HepG2 (cell line): ENCODE measurements around the gene GUCY1A2. TPM values are rescaled to one million over a fixed set of nuclear protein-coding genes. Genes with fewer than 3 reads are reported as not detected.

Experiments used
- ATAC-seq: fragments of 200-7000 bp; cut with Tn5 transposase; 3 replicates; pipeline ENCODE4 v1.9.1; 2020; ENCODE audit warnings: mild to moderate bottlenecking, moderate library complexity
- BruUV-seq: library from RNA; stranded (reverse); fragments of 400-500 nt; replicated peaks from 2 replicates; lab custom pipeline; 2021; lab: Mats Ljungman, UMichigan
- CTCF ChIA-PET: fragments of 300-600 bp; formaldehyde crosslinking; extraction: SDS; loops from one replicate; lab custom pipeline; 2021; ENCODE audit warnings: low total read pairs, inconsistent platforms, low intra/inter-chr PET ratio; lab: Yijun Ruan, JAX
- POLR2A ChIA-PET: fragments of 350-600 bp; sonication (Branson Sonifier 250); formaldehyde crosslinking; loops from one replicate; lab custom pipeline; 2020; ENCODE audit warnings: antibody characterized with exemption, inconsistent platforms; lab: Yijun Ruan, JAX
- DNase-seq: peaks from one replicate; pipeline ENCODE4 v3.0.0-alpha.2; 2015; ENCODE audit warnings: low spot score
- FAIRE-seq: peaks from 3 replicates; lab custom pipeline; 2011; peaks lifted over from hg19 to GRCh38; lab: Jason Lieb, UNC
- H2AFZ ChIP-seq: one replicate; pipeline ENCODE4 v1.6.1; 2011; ENCODE audit warnings: low read length, inconsistent platforms
- H3K27ac ChIP-seq: fragments of 300-600 bp; 3 replicates; pipeline ENCODE4 v1.8.0; 2011; ENCODE audit warnings: mixed run types, mild to moderate bottlenecking, mixed read lengths, low read length, inconsistent platforms; ENCODE audit not compliant: insufficient read depth; ENCODE audit errors: extremely low read length
- H3K27me3 ChIP-seq, 2 experiments: fragments of 200-600 bp in 1 of 2; 2 replicates in 1 of 2; 3 replicates in 1 of 2; pipeline versions ENCODE4 v1.6.0 to v1.8.0; 2011; ENCODE audit warnings: low read length in 2 of 2, mild to moderate bottlenecking in 2 of 2, moderate library complexity in 2 of 2, inconsistent platforms in 1 of 2; ENCODE audit not compliant: insufficient read depth in 2 of 2, control insufficient read depth in 1 of 2
- H3K36me3 ChIP-seq, 2 experiments: fragments of 200-600 bp in 1 of 2; replicated peaks in 1 of 2; 2 replicates in 1 of 2; 3 replicates in 1 of 2; pipeline versions ENCODE4 v1.5.1 to v1.8.0; 2011; ENCODE audit warnings: low read length in 2 of 2, inconsistent platforms in 1 of 2; ENCODE audit not compliant: insufficient read depth in 2 of 2, control insufficient read depth in 1 of 2
- H3K4me1 ChIP-seq: 2 replicates; pipeline ENCODE4 v1.5.1; 2012; ENCODE audit warnings: low read length, inconsistent platforms; ENCODE audit not compliant: insufficient read depth
- H3K4me2 ChIP-seq: 2 replicates; pipeline ENCODE4 v1.6.0; 2011; ENCODE audit warnings: low read depth, low read length, inconsistent platforms
- H3K4me3 ChIP-seq, 3 experiments: fragments of 200-600 bp in 1 of 3; sonication (generic), shearing (Covaris generic) in 1 of 3; replicated peaks in 1 of 3; 2 replicates each; pipeline ENCODE4 v1.5.1; 2011 to 2016; ENCODE audit warnings: low read length in 3 of 3, inconsistent platforms in 2 of 3, low read depth in 2 of 3, mild to moderate bottlenecking in 2 of 3, control low read depth in 1 of 3, mixed read lengths in 1 of 3; ENCODE audit not compliant: insufficient read depth in 1 of 3
- H3K79me2 ChIP-seq: one replicate; pipeline ENCODE4 v1.6.1; 2011; ENCODE audit warnings: low read length, inconsistent platforms; ENCODE audit not compliant: insufficient read depth
- H3K9ac ChIP-seq: 2 replicates; pipeline ENCODE4 v1.6.0; 2011; ENCODE audit warnings: mild to moderate bottlenecking, low read depth, low read length, inconsistent platforms; ENCODE audit not compliant: insufficient read depth
- H3K9me3 ChIP-seq: 2 replicates; pipeline ENCODE4 v1.5.1; 2012; ENCODE audit warnings: mild to moderate bottlenecking, low read length
- H4K20me1 ChIP-seq: 2 replicates; pipeline ENCODE4 v1.6.0; 2011; ENCODE audit warnings: inconsistent platforms, mild to moderate bottlenecking, low read length, moderate library complexity; ENCODE audit not compliant: insufficient read depth
- DR1 ChIP-seq: sonication (generic); formaldehyde crosslinking; IDR thresholded peaks from 2 replicates; pipeline ENCODE4 v1.8.0; 2021; ENCODE audit warnings: mild to moderate bottlenecking, missing genetic modification reagents, inconsistent platforms
- RFX3 ChIP-seq: IDR thresholded peaks from 2 replicates; pipeline ENCODE4 v1.6.1; 2016; ENCODE audit warnings: missing biosample characterization, missing genetic modification reagents
- TCF12 ChIP-seq, 2 experiments: fragments of 450-650 bp in 1 of 2; sonication (generic) in 1 of 2; formaldehyde crosslinking in 1 of 2; IDR thresholded peaks; 2 replicates each; pipeline versions ENCODE4 v1.6.1 to v1.8.0; 2017 to 2022; ENCODE audit warnings: antibody characterized with exemption in 1 of 2, mild to moderate bottlenecking in 1 of 2, missing genetic modification reagents in 1 of 2, moderate library complexity in 1 of 2
- ZBTB8A ChIP-seq: sonication (generic); formaldehyde crosslinking; IDR thresholded peaks from 2 replicates; pipeline ENCODE4 v1.4.0; 2020; ENCODE audit warnings: mild to moderate bottlenecking, low read depth, missing genetic modification reagents, borderline replicate concordance
- ZNF138 ChIP-seq: sonication (generic); formaldehyde crosslinking; IDR thresholded peaks from 2 replicates; pipeline ENCODE4 v1.5.0; 2020; ENCODE audit warnings: mild to moderate bottlenecking, low read depth, missing genetic modification reagents
- ZNF3 ChIP-seq: IDR thresholded peaks from 2 replicates; pipeline ENCODE4 v1.7.0; 2017; ENCODE audit warnings: inconsistent platforms
- ZNF431 ChIP-seq: sonication (generic); formaldehyde crosslinking; IDR thresholded peaks from 2 replicates; pipeline ENCODE4 v1.9.0; 2022; ENCODE audit warnings: missing genetic modification reagents, low read depth, mild to moderate bottlenecking, borderline replicate concordance
- ZNF44 ChIP-seq: sonication (generic); formaldehyde crosslinking; IDR thresholded peaks from 2 replicates; pipeline ENCODE4 v1.5.1; 2020; ENCODE audit warnings: mild to moderate bottlenecking, missing genetic modification reagents
- WGBS: methylation state at CpG from one replicate; pipeline ENCODE4 v1.1.6; 2017; ENCODE audit warnings: low lambda C conversion rate; 5-methylcytosine and 5-hydroxymethylcytosine counted together
- in situ Hi-C: cut with HindIII; loops from 2 replicates; pipeline ENCODE4 v1.10.0; 2017; ENCODE audit warnings: low pct_unique_long_range_greater_than_20kb; ENCODE audit not compliant: extremely low pct_ligation_motif_present
- intact Hi-C: fragments of 100-400 bp; cut with micrococcal nuclease; formaldehyde crosslinking; loops from one replicate; pipeline ENCODE4 v1.10.0; 2022; ENCODE audit not compliant: unreplicated experiment
- polyA plus RNA-seq, 8 experiments: library from polyadenylated mRNA; depleted of rRNA in 3 of 8; stranded (reverse) in 7 of 8; unstranded in 1 of 8; fragments of >200 nt; fragmentation: Illumina TruSeq in 4 of 8; extraction: Trizol in 4 of 8; gene quantifications; 2 replicates each; pipeline versions ENCODE4 v1.2.1 to v1.2.3, GENCODE V29; 2011 to 2016; ENCODE audit warnings: low read depth in 4 of 8, missing spikeins in 1 of 8, mixed read lengths in 1 of 8; ENCODE audit not compliant: insufficient read depth in 1 of 8
- total RNA-seq, 5 experiments: library from RNA; depleted of rRNA; stranded (reverse); fragments of >200 nt; fragmentation: Illumina TruSeq; extraction: Trizol; gene quantifications; 2 replicates each; pipeline ENCODE4 v1.2.3, GENCODE V29; 2016; ENCODE audit warnings: low read depth in 1 of 5
- TF ChIP-seq, protein P1 (sequence below): sonication (generic); formaldehyde crosslinking; conservative IDR thresholded peaks from 2 replicates; pipeline ENCODE4 v1.8.0; 2022; ENCODE audit warnings: low read depth, missing genetic modification reagents
- TF ChIP-seq, protein P2 (sequence below): sonication (generic); formaldehyde crosslinking; IDR thresholded peaks from 2 replicates; pipeline ENCODE4 v1.9.0; 2021; ENCODE audit warnings: mild to moderate bottlenecking, missing genetic modification reagents

The GUCY1A2 gene
- total and polyA plus RNA-seq, 2 of the 13 experiments (the other 11 are each of a cell fraction or from before 2014, with no cell fraction given): 0.01 to 0.07 TPM

DNA sequence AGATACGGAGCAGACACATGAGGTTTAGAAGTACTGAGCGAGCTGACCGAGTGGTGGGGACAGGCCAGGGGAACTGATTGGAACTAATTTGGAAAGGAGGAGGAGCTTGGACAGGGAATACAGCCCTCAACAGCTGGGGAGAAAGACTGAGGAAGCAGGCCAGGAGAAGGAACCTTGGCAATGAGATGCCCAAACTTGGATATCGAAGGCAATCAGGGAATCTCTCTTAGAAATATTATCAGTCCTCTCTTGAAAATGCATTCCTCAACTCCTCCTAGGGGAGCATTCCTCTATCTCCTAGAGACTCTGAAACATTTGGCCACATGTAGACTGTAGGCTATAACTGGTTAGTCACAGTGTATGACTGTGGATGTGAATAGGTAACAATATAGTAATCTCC lies 284.6 kb downstream of the GUCY1A2 start:
- no peaks in the 10 kb centered on the region for H3K9me3 ChIP-seq
- in situ Hi-C loops: no loop called here
- H3K79me2 ChIP-seq: no peaks in the 10 kb centered on the region
- BruUV-seq: no TSS peak
- 18% methylated on average over 4 of the region's 4 CpGs for WGBS
- intact Hi-C loops: no loop called here
- FAIRE-seq (no peak), DNase-seq (no peak)
- no peak overlapping the region for H3K27ac ChIP-seq
- H3K9ac ChIP-seq: no peak overlapping the region
- H3K4me1 ChIP-seq: no peaks in the 10 kb centered on the region
- POLR2A ChIA-PET: no interaction called here
- no peaks in the 10 kb centered on the region; the same call in 1 of the 2 replicates for H4K20me1 ChIP-seq
- no peak overlapping the region for H2AFZ ChIP-seq
- no peak for TF ChIP-seq ZNF44
- no peak for TF ChIP-seq ZNF3 (CRISPR knock-in tag)
- TF ChIP-seq, protein P1, sequence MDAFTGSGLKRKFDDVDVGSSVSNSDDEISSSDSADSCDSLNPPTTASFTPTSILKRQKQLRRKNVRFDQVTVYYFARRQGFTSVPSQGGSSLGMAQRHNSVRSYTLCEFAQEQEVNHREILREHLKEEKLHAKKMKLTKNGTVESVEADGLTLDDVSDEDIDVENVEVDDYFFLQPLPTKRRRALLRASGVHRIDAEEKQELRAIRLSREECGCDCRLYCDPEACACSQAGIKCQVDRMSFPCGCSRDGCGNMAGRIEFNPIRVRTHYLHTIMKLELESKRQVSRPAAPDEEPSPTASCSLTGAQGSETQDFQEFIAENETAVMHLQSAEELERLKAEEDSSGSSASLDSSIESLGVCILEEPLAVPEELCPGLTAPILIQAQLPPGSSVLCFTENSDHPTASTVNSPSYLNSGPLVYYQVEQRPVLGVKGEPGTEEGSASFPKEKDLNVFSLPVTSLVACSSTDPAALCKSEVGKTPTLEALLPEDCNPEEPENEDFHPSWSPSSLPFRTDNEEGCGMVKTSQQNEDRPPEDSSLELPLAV (CRISPR knock-in tag): no peak
- TF ChIP-seq RFX3: no peak
- TF ChIP-seq, all 625 proteins: peak for 0
- ATAC-seq: no peak
- no peaks in the 10 kb centered on the region for H3K36me3 ChIP-seq
- no peak overlapping the region for H3K4me3 ChIP-seq
- CTCF ChIA-PET: no interaction called here
- no peaks in the 10 kb centered on the region for H3K27me3 ChIP-seq
- no peak overlapping the region for H3K4me2 ChIP-seq

DNA sequence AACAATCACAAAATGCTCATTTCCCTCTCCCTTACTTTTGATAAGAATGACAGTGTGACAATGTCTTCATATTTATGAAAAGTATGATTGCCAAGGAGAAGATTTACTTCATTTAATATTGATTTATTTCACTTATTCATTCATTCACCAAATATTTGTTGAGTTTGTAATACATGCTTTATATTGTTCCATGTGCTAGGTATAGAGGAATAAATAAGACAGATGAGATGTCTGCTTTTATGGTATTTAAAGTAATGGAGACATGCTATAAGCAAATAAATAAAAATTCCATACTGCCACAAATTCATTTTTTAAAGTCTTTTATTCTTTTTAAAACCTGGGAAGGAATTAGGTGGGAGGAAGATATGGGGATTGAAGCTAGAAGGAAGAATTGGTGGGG lies 289.4 kb downstream of the GUCY1A2 start:
- no peak overlapping the region for H2AFZ ChIP-seq
- intact Hi-C loops: no loop called here
- H3K27me3 ChIP-seq: no peaks in the 10 kb centered on the region
- FAIRE-seq (no peak), ATAC-seq (no peak), DNase-seq (no peak)
- no peaks in the 10 kb centered on the region for H3K9me3 ChIP-seq
- CTCF ChIA-PET: no interaction called here
- in situ Hi-C loops: no loop called here
- no peaks in the 10 kb centered on the region for H3K79me2 ChIP-seq
- POLR2A ChIA-PET: no interaction called here
- no peaks in the 10 kb centered on the region for H3K4me1 ChIP-seq
- no peak overlapping the region for H3K4me3 ChIP-seq
- no peak overlapping the region for H3K4me2 ChIP-seq
- no peaks in the 10 kb centered on the region for H4K20me1 ChIP-seq
- no peak overlapping the region for H3K9ac ChIP-seq
- no peaks in the 10 kb centered on the region for H3K36me3 ChIP-seq
- H3K27ac ChIP-seq: no peak overlapping the region
- no TSS peak for BruUV-seq
- TF ChIP-seq ZNF138 (no peak), ZNF431 (CRISPR knock-in tag) (no peak), TCF12 (IDR thresholded peaks at IDR 0.05) (no peak), TCF12 (CRISPR knock-in tag; IDR thresholded peaks at IDR 0.05) (no peak), ZBTB8A (CRISPR knock-in tag) (no peak), DR1 (CRISPR knock-in tag) (no peak)
- TF ChIP-seq, protein P2, sequence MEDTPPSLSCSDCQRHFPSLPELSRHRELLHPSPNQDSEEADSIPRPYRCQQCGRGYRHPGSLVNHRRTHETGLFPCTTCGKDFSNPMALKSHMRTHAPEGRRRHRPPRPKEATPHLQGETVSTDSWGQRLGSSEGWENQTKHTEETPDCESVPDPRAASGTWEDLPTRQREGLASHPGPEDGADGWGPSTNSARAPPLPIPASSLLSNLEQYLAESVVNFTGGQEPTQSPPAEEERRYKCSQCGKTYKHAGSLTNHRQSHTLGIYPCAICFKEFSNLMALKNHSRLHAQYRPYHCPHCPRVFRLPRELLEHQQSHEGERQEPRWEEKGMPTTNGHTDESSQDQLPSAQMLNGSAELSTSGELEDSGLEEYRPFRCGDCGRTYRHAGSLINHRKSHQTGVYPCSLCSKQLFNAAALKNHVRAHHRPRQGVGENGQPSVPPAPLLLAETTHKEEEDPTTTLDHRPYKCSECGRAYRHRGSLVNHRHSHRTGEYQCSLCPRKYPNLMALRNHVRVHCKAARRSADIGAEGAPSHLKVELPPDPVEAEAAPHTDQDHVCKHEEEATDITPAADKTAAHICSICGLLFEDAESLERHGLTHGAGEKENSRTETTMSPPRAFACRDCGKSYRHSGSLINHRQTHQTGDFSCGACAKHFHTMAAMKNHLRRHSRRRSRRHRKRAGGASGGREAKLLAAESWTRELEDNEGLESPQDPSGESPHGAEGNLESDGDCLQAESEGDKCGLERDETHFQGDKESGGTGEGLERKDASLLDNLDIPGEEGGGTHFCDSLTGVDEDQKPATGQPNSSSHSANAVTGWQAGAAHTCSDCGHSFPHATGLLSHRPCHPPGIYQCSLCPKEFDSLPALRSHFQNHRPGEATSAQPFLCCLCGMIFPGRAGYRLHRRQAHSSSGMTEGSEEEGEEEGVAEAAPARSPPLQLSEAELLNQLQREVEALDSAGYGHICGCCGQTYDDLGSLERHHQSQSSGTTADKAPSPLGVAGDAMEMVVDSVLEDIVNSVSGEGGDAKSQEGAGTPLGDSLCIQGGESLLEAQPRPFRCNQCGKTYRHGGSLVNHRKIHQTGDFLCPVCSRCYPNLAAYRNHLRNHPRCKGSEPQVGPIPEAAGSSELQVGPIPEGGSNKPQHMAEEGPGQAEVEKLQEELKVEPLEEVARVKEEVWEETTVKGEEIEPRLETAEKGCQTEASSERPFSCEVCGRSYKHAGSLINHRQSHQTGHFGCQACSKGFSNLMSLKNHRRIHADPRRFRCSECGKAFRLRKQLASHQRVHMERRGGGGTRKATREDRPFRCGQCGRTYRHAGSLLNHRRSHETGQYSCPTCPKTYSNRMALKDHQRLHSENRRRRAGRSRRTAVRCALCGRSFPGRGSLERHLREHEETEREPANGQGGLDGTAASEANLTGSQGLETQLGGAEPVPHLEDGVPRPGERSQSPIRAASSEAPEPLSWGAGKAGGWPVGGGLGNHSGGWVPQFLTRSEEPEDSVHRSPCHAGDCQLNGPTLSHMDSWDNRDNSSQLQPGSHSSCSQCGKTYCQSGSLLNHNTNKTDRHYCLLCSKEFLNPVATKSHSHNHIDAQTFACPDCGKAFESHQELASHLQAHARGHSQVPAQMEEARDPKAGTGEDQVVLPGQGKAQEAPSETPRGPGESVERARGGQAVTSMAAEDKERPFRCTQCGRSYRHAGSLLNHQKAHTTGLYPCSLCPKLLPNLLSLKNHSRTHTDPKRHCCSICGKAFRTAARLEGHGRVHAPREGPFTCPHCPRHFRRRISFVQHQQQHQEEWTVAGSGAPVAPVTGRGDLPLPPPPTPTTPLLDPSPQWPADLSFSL (CRISPR knock-in tag): no peak
